ENCODE data around the gene KCNE2.
"Not testable (repeated sequence)": the region's sequence is repeated elsewhere in the genome, so short reads cannot be mapped to it uniquely, and the experiment has no call there.

DNA sequence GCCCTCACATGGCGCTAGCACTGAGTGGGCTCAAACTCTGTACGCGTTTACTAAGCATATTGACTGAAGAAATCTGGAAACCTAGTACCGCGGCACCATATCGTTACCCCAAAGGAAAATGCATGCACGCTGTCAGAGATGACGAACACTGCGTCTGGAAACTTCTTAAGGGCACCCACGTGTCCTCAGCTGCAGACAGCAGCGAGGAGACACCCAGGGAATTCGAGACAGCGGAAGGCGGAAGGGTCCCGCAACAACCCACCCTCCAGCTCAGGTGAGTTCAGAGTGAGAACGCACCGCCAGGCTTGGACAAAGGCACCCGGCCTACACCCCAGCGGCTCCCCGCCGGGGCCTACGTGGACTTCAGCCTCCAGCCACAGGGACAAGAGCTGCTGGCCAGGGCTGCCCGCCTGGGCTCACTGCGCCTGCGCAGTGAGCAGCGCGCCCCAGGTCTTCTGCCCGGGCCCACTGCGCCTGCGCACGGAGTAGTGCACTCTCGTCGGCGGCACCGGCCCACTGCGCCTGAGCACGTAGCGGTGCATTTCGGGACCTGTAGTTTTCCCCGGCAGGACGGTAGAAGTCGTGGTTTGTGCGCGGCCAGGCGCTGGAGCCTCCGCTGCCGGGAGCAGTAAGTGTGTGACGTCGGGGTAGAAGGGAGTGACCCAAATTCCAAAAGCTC is 11.3 kb downstream of the KCNE2 start, which contains the start of gene SMIM11:
- TF ChIP-seq, protein P1, sequence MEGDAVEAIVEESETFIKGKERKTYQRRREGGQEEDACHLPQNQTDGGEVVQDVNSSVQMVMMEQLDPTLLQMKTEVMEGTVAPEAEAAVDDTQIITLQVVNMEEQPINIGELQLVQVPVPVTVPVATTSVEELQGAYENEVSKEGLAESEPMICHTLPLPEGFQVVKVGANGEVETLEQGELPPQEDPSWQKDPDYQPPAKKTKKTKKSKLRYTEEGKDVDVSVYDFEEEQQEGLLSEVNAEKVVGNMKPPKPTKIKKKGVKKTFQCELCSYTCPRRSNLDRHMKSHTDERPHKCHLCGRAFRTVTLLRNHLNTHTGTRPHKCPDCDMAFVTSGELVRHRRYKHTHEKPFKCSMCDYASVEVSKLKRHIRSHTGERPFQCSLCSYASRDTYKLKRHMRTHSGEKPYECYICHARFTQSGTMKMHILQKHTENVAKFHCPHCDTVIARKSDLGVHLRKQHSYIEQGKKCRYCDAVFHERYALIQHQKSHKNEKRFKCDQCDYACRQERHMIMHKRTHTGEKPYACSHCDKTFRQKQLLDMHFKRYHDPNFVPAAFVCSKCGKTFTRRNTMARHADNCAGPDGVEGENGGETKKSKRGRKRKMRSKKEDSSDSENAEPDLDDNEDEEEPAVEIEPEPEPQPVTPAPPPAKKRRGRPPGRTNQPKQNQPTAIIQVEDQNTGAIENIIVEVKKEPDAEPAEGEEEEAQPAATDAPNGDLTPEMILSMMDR (IDR thresholded peaks at IDR 0.05; ENCODE audit: borderline replicate concordance, extremely low read depth, low read length, poor library complexity, severe bottlenecking): not testable (repeated sequence)
- not testable (repeated sequence) for TF ChIP-seq EZH2 (IDR thresholded peaks at IDR 0.05; ENCODE audit: borderline replicate concordance, low read depth, low read length, severe bottlenecking)
